GM12874 (cell line): ENCODE measurements around the gene IGF2BP2.

ENCODE experiments used
- TF ChIP-seq, protein P1 (sequence below): IDR thresholded peaks from 2 replicates; pipeline ENCODE4 v1.5.1; 2011; ENCODE audit warnings: low read depth, mild to moderate bottlenecking, control low read depth, low read length, moderate library complexity; ENCODE audit not compliant: insufficient read depth

IGF2BP2 gene

DNA sequence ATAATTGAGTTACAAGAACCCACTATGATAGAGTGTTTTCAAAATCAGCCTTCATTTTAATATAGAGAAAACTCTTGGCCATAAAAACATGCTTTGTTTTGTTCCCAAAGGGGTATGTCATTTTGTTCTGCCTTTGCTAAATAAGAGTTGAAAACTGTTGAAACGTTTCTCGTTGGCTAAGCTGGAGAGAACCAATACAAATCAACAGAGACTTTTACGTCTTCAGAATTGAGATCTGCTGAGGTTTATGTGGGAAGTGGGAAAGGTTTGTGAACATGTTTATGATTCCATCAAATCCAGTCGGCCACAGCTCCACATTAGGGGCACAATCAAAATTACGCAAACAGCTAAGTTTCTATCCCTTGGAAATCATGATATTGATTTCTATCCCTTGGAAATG, 102.0 kb downstream of the IGF2BP2 start:
- TF ChIP-seq, protein P1, sequence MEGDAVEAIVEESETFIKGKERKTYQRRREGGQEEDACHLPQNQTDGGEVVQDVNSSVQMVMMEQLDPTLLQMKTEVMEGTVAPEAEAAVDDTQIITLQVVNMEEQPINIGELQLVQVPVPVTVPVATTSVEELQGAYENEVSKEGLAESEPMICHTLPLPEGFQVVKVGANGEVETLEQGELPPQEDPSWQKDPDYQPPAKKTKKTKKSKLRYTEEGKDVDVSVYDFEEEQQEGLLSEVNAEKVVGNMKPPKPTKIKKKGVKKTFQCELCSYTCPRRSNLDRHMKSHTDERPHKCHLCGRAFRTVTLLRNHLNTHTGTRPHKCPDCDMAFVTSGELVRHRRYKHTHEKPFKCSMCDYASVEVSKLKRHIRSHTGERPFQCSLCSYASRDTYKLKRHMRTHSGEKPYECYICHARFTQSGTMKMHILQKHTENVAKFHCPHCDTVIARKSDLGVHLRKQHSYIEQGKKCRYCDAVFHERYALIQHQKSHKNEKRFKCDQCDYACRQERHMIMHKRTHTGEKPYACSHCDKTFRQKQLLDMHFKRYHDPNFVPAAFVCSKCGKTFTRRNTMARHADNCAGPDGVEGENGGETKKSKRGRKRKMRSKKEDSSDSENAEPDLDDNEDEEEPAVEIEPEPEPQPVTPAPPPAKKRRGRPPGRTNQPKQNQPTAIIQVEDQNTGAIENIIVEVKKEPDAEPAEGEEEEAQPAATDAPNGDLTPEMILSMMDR: no peak

DNA sequence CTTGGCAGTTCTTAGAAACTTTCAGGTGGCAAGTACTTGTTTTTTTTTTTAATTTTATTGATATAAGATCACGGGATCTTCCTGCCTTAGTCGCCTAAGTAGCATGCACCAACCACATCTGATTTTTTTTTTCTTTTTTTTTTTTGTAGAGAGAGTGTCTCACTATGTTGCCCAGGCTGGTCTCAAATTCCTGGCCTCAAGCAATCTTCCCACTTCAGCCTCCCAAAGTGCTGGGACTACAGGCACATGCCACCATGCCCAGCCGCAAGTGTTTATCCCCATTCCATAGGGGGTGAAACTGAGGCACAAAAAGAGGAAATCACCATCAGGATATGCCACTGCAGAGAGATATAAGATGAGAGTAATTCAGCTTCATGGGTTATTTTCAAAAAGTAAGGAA, 102.9 kb downstream of the IGF2BP2 start:
- TF ChIP-seq, protein P1: no peak

DNA sequence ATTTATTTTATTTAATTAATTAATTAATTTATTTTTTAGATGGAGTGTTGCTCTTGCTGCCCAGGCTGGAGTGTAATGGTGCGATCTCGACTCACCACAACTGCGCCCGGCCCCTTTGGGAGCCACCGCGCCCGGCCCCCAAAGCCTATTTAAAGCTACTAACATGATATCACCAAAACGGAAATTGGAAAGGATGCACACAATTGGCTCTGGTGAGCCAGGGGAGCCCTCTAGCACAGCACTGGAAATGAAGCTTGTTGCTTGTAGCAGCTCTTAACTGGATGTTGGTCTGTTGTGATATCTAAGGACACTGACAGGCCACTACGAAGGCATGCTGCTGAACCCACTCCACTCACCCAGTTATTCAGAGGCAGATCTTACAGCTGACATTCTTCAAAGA, 104.5 kb downstream of the IGF2BP2 start:
- TF ChIP-seq, protein P1: no peak

DNA sequence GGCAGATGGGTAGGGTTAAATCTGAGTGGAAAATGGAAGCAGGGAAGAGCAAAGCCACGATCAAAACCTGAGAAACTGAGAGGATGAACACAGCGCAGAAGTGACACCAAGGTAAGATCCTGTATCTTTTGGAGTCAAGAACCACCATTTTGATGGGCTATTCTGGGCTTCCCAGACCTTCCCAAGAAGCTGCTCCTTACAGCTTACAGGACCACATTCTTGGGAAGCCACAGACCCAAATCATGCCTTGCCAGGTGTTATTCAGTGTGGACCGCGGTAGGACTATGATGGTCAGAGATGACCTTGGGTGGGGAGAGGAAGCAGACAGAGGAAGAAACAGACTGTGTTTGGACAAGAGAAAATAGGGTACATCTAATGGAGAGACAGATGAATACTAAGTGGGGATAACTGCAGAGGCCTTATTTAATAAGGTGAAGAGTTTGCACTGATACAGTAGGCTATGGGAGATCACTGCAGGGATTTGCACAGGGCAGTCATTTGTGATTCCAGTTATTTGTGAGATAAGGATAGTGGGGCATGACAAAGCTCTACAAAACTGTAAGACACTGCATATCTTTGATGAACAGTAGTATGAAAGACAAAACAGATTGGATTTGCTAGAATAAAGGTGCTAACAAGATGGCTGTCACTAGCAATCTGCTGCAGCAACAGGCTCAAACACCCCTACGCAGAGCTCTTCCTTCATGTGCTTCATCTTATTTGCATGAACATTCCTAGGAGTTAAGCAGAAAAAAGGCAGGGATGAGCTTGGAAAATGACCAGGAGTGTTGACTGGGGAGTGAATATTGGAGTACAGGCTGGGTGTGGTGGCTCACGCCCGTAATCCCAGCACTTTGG, 105.9 kb downstream of the IGF2BP2 start:
- TF ChIP-seq, protein P1: no peak

DNA sequence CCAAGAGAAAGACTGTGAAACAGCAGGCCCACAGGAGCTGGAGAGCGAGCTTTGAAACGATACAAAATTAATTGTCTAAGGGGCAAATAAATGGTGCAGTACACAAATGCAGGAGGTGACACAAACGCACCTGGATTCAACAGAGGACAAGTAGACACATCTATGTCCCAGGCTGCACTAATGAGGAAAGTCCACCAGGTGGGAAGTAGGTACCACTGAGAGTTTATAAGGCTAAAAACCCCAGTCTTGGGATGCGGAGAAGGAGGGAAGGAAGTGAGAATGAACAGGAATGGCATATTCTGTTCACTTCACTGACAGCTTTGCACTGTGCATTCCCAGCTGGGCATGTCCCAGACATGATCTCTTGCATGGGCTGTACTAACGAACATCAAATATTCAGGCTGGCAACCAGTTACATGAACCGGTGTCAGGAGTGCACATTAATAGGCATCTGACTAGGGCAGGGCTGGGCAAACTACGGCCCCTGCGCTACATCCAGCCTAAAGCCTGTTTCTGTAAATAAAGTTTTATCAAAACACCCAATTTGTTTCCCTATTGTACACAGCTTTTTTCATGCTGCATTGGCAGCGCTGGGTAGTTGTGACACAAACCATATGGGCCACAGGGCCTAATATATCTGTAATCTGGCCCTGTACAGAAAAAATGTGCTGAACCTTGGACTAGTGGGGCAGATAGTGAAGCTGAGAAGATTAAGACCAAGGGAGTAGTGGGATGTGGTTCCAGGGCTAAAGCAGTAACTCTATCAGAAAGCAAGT, 107.0 kb downstream of the IGF2BP2 start:
- TF ChIP-seq, protein P1: no peak

DNA sequence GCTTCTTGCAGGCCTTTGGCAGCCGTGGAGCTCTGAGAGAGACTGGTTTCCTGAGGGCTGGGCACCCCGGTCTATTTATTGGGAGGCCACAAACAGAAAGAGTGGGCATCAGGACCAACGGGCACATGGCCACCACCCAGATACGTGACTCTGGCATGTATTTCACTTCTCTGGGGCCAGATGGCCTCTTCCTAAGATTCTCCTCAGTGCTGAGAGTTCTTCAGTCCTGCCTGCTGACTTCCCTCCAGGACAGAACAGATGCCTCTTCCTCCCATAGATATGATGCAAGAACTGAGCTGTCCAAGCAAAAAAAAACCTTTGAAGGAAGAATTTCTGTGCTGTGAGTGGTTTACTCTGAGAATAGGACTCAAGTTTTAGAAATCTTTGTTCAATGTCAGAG, 107.7 kb downstream of the IGF2BP2 start:
- TF ChIP-seq, protein P1: no peak

DNA sequence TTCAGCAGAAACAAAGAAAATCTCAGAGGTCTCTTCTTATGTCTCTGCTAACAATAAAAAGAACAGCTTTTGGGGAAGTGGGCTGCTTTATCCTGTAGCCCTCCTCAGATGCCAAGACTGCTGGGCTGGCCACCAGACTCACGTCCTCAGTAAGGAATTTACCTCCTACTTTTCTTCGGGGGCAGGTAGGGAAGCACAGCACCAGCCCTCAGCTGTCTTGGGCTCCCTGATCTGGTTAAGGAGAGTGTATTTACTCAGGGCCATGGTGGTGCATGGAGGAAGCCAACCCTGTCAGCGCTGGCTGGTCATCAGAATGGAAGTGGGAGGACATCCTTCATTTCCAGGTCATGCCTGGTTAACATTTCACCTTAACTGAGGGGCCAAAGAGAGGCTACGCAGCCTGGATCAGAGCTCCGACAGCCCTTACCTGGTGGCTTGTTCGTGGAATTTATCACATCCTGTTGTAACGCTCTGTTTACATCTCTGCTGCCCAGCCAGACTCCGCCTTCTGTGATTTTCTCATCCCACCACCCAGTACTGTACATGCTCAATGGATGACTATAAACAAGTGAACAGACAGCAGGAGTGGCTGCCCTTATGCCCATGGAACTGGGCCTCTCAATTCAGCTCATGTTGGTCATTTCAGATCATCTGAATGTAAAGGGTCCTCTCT, 108.3 kb downstream of the IGF2BP2 start:
- TF ChIP-seq, protein P1: no peak
